ENCODE measurements around the gene ATP6V1E1. TPM values are rescaled to one million over a fixed set of nuclear protein-coding genes. Genes with fewer than 3 reads are reported as not detected.
"Not testable (repeated sequence)": the region's sequence is repeated elsewhere in the genome, so short reads cannot be mapped to it uniquely, and the experiment has no call there.

The ATP6V1E1 gene
- total and polyA plus RNA-seq, 7 donors, result 122 to 263 (median 158) TPM

DNA sequence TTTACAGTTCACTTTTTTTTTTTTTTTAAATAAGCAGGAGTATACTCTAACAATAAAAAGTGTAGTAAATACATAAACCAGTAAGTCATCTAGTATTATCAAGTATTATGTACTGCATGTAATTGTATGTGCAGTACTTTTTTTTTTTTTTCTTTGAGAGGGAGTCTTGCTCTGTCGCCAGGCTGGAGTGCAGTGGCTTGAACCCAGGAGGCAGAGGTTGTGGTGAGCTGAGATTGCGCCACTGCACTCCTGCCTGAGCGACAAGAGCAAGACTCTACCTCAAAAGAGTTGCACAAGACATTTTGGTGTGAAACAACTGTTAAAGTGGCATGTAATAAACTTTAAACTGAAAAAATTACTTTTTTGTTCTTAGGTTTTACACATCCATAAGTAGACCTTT, 26.7 kb upstream of the ATP6V1E1 start:
- Histone ChIP-seq H3K4me1 (no peaks in the 10 kb centered on the region), H3K9me3 (no peaks in the 10 kb centered on the region), H3K36me3 (ENCODE audit: insufficient read depth in 1 of 2, low read depth in 1 of 2) (peaks cover 5 to 53% of the 10 kb centered on the region in 2 donors), H3K4me3 (no peak overlapping the region), H3K27me3 (ENCODE audit: insufficient read depth in 3 of 3, low read length in 2 of 3) (no peaks in the 10 kb centered on the region), H3K27ac (no peak overlapping the region)
- ATAC-seq (no peak), DNase-seq (no peak)
- 91 to 99% (median 96%) methylated on average over 3 of the region's 3 CpGs for WGBS, 3 donors
- intact Hi-C loops (cut with DNase I), result no loop called here
- TF ChIP-seq, protein P1, sequence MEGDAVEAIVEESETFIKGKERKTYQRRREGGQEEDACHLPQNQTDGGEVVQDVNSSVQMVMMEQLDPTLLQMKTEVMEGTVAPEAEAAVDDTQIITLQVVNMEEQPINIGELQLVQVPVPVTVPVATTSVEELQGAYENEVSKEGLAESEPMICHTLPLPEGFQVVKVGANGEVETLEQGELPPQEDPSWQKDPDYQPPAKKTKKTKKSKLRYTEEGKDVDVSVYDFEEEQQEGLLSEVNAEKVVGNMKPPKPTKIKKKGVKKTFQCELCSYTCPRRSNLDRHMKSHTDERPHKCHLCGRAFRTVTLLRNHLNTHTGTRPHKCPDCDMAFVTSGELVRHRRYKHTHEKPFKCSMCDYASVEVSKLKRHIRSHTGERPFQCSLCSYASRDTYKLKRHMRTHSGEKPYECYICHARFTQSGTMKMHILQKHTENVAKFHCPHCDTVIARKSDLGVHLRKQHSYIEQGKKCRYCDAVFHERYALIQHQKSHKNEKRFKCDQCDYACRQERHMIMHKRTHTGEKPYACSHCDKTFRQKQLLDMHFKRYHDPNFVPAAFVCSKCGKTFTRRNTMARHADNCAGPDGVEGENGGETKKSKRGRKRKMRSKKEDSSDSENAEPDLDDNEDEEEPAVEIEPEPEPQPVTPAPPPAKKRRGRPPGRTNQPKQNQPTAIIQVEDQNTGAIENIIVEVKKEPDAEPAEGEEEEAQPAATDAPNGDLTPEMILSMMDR (IDR thresholded peaks at IDR 0.05), result no peak

DNA sequence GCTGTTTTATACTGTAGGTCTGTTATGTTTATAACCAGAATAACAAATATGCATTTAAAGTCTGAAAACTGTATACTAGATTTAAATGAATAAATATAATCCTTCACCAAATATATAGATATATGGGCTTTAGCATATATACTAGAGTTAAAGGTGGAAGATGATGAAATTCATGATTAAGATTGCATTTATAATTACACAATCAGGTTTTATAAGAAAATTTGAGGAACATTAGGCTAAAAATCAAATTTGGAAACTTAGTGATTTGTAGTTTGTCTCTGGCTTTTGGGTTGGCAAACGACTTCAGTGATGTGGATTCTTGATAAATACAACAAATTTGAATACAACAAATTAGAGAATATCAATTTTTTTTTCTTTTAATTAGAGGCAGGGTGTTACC, 20.0 kb upstream of the ATP6V1E1 start:
- no peak for ATAC-seq
- no peak overlapping the region for H3K4me3 ChIP-seq
- no peaks in the 10 kb centered on the region for H3K9me3 ChIP-seq
- H3K27me3 ChIP-seq (ENCODE audit: insufficient read depth in 3 of 3, low read length in 2 of 3), result no peaks in the 10 kb centered on the region
- peaks cover 2 to 28% of the 10 kb centered on the region in 2 donors for H3K36me3 ChIP-seq (ENCODE audit: insufficient read depth in 1 of 2, low read depth in 1 of 2)
- H3K27ac ChIP-seq, result no peak overlapping the region
- intact Hi-C loops (cut with DNase I), result loop anchor here in 1 of 2 donors (10.0 kb wide), 1 partner anchor 66 kb away; no protein-coding TSS in a partner anchor
- H3K4me1 ChIP-seq, result peaks cover 11% of the 10 kb centered on the region
- 63 to 79% (median 65%) methylated on average over 1 of the region's 1 CpG for WGBS, 3 donors
- DNase-seq, result no peak
- TF ChIP-seq, protein P1 (IDR thresholded peaks at IDR 0.05), result no peak

DNA sequence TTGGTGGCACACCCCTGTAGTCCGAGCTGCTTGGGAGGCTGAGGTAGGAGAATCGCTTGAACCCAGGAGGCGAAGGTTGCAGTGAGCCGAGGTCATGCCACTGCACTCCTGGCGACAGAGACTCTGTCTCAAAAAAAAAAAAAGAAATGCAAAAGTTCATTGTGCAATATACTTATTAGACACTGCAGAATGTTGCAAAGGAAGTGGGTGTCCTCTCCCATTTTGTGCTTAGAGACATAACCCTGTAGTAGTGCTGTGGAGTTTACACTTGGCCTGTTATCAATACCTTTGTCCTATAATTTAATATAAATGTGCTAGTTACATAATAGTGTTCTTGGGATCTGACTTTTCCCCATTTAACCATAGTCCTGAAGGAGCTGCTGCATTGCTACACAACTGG, 19.4 kb upstream of the ATP6V1E1 start:
- H3K4me3 ChIP-seq, result no peak overlapping the region
- H3K4me1 ChIP-seq, result peaks cover 11% of the 10 kb centered on the region
- no peaks in the 10 kb centered on the region for H3K9me3 ChIP-seq
- TF ChIP-seq, protein P1 (IDR thresholded peaks at IDR 0.05), result no peak
- H3K27ac ChIP-seq, result no peak overlapping the region
- 90 to 91% (median 91%) methylated on average over 5 of the region's 5 CpGs for WGBS, 3 donors
- H3K36me3 ChIP-seq (ENCODE audit: insufficient read depth in 1 of 2, low read depth in 1 of 2), result peaks cover 2 to 28% of the 10 kb centered on the region in 2 donors
- H3K27me3 ChIP-seq (ENCODE audit: insufficient read depth in 3 of 3, low read length in 2 of 3), result no peaks in the 10 kb centered on the region
- DNase-seq (no peak), ATAC-seq (peak in 3 of 4 donors; percentile 17 to 22 (median 19))
- intact Hi-C loops (cut with DNase I), result loop anchor here in 1 of 2 donors (10.0 kb wide), 1 partner anchor 67 kb away; no protein-coding TSS in a partner anchor

DNA sequence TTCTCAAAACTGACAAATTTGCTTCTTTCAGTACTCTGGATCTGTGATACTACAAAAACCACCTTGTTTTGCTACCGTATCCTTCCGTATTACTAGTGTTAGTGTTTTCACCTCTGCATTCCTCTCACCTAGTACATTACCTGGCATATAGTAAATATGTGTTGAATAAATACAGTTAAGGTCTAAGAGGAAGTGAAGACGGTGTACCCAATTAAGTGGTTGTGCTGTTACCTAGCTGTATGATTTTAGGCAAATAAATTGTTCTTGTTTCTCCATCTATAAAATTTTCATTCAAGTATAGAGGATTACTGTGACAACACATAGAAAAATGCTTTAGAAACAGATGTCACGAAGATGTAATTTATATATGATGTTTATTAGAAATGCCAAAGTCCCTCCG, 18.9 kb upstream of the ATP6V1E1 start:
- H3K27me3 ChIP-seq (ENCODE audit: insufficient read depth in 3 of 3, low read length in 2 of 3), result no peaks in the 10 kb centered on the region
- WGBS, 3 donors, result 92 to 94% (median 93%) methylated on average over 5 of the region's 5 CpGs
- DNase-seq, result no peak
- peaks cover 2 to 26% of the 10 kb centered on the region in 2 donors for H3K36me3 ChIP-seq (ENCODE audit: insufficient read depth in 1 of 2, low read depth in 1 of 2)
- no peak overlapping the region for H3K27ac ChIP-seq
- no peak overlapping the region for H3K4me3 ChIP-seq
- no peak for ATAC-seq
- no peaks in the 10 kb centered on the region for H3K9me3 ChIP-seq
- TF ChIP-seq, protein P1 (IDR thresholded peaks at IDR 0.05), result no peak
- intact Hi-C loops (cut with DNase I), result loop anchor here in 1 of 2 donors (10.0 kb wide), 1 partner anchor 67 kb away; no protein-coding TSS in a partner anchor
- peaks cover 11% of the 10 kb centered on the region for H3K4me1 ChIP-seq

DNA sequence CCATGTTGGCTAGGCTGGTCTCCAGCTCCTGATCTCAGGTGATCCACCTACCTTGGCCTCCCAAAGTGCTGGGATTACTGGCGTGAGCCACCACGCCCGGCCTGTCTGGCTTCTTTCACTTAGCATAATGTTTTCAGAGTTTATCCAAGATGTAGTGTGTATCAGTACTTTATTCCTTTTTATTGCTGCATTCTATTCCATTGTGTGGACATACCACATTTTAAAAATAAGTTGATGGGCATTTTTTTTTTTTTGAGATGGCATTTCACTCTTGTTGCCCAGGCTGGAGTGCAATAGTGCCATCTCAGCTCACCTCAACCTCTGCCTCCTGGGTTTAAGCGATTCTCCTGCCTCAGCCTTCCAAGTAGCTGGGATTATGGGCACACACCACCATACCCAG, 13.8 kb upstream of the ATP6V1E1 start:
- not testable (repeated sequence) for H3K27me3 ChIP-seq (ENCODE audit: insufficient read depth in 3 of 3, low read length in 2 of 3); ATAC-seq; DNase-seq; H3K9me3 ChIP-seq; H3K27ac ChIP-seq; H3K4me3 ChIP-seq
- H3K4me1 ChIP-seq, result peaks cover 16% of the 10 kb centered on the region
- WGBS, 3 donors, result 83 to 86% (median 85%) methylated on average over 4 of the region's 4 CpGs
- H3K36me3 ChIP-seq (ENCODE audit: insufficient read depth in 1 of 2, low read depth in 1 of 2), result peaks cover 0 to 10% of the 10 kb centered on the region in 2 donors
- intact Hi-C loops (cut with DNase I), result loop anchor here in 1 of 2 donors (10.0 kb wide), 1 partner anchor 72 kb away; no protein-coding TSS in a partner anchor

Data from psoas muscle (tissue), 8 donors.